GM12878 (cell line): ENCODE results near the gene DDX4. TPM values are rescaled to one million over a fixed set of nuclear protein-coding genes. Genes with fewer than 3 reads are reported as not detected.
A peak's percentile ranks its signal among the peaks of the same experiment; 100 is the strongest.

Experiments
- BCLAF1 ChIP-seq: fragments of 450-650 bp; IDR thresholded peaks from 2 replicates; pipeline ENCODE4 v1.6.1; 2017; ENCODE audit warnings: antibody characterized with exemption, mild to moderate bottlenecking, moderate library complexity
- CREB1 ChIP-seq: IDR thresholded peaks from 2 replicates; pipeline ENCODE4 v1.6.1; 2012; ENCODE audit warnings: low read depth, mild to moderate bottlenecking, inconsistent platforms
- E4F1 ChIP-seq: fragments of 450-650 bp; IDR thresholded peaks from 2 replicates; pipeline ENCODE4 v1.6.1; 2018; ENCODE audit warnings: borderline replicate concordance, mild to moderate bottlenecking; ENCODE audit not compliant: partially characterized antibody
- HDAC6 ChIP-seq: fragments of 200-600 bp; sonication (generic); IDR thresholded peaks from one replicate; pipeline ENCODE4 v1.8.0; 2017; ENCODE audit warnings: antibody characterized with exemption; ENCODE audit not compliant: unreplicated experiment
- LARP7 ChIP-seq: fragments of 450-650 bp; IDR thresholded peaks from 2 replicates; pipeline ENCODE4 v1.6.1; 2017; ENCODE audit warnings: mild to moderate bottlenecking
- MXI1 ChIP-seq: fragments of 150-350 bp; IDR thresholded peaks from 2 replicates; pipeline ENCODE4 v1.6.1; 2011; ENCODE audit warnings: low read depth, mild to moderate bottlenecking, inconsistent platforms, low read length, improper control_type of control experiment
- NFXL1 ChIP-seq: fragments of 450-650 bp; IDR thresholded peaks from 2 replicates; pipeline ENCODE4 v1.6.1; 2017; ENCODE audit warnings: antibody characterized with exemption, mild to moderate bottlenecking, borderline replicate concordance
- NR2C1 ChIP-seq: fragments of 450-650 bp; IDR thresholded peaks from 2 replicates; pipeline ENCODE4 v1.6.1; 2017; ENCODE audit warnings: antibody characterized with exemption, mild to moderate bottlenecking, moderate library complexity
- PKNOX1 ChIP-seq: fragments of 450-650 bp; IDR thresholded peaks from 2 replicates; pipeline ENCODE4 v1.6.1; 2016; ENCODE audit warnings: mild to moderate bottlenecking
- POLR2A ChIP-seq: IDR thresholded peaks from 2 replicates; pipeline ENCODE4 v1.6.1; 2011; ENCODE audit warnings: low read depth, mild to moderate bottlenecking, low read length
- RELA ChIP-seq: fragments of 450-650 bp; IDR thresholded peaks from 2 replicates; pipeline ENCODE4 v1.8.0; 2014; ENCODE audit warnings: borderline replicate concordance; ENCODE audit not compliant: partially characterized antibody
- RELB ChIP-seq: fragments of 450-650 bp; IDR thresholded peaks from 2 replicates; pipeline ENCODE4 v1.6.1; 2017; ENCODE audit warnings: low read depth, mild to moderate bottlenecking, moderate library complexity
- SIX5 ChIP-seq: IDR thresholded peaks from 2 replicates; pipeline ENCODE4 v1.6.1; 2011; ENCODE audit warnings: mild to moderate bottlenecking, low read depth, low read length, moderate library complexity; ENCODE audit not compliant: severe bottlenecking
- SPI1 ChIP-seq: IDR thresholded peaks from 2 replicates; pipeline ENCODE4 v1.6.1; 2011; ENCODE audit warnings: low read depth, mild to moderate bottlenecking, low read length, moderate library complexity, borderline replicate concordance; ENCODE audit not compliant: insufficient read depth
- SUZ12 ChIP-seq: fragments of 200-600 bp; sonication (generic); IDR thresholded peaks from one replicate; pipeline ENCODE4 v1.6.1; 2018; ENCODE audit warnings: antibody characterized with exemption, mild to moderate bottlenecking; ENCODE audit not compliant: unreplicated experiment
- TARDBP ChIP-seq: IDR thresholded peaks from 2 replicates; pipeline ENCODE4 v1.6.1; 2016; ENCODE audit warnings: borderline replicate concordance
- TCF7 ChIP-seq: IDR thresholded peaks from 2 replicates; pipeline ENCODE4 v1.6.1; 2014; ENCODE audit warnings: antibody characterized with exemption, borderline replicate concordance
- USF1 ChIP-seq: IDR thresholded peaks from 2 replicates; pipeline ENCODE4 v1.6.1; 2011; ENCODE audit warnings: borderline replicate concordance, low read depth, mild to moderate bottlenecking, moderate library complexity, mixed read lengths, low read length; ENCODE audit not compliant: insufficient read depth; ENCODE audit errors: extremely low read length
- ZNF207 ChIP-seq: fragments of 450-650 bp; IDR thresholded peaks from 2 replicates; pipeline ENCODE4 v1.6.1; 2014; ENCODE audit warnings: antibody characterized with exemption, mild to moderate bottlenecking, borderline replicate concordance
- ZNF622 ChIP-seq: fragments of 450-650 bp; IDR thresholded peaks from 2 replicates; pipeline ENCODE4 v1.6.1; 2017; ENCODE audit warnings: mild to moderate bottlenecking, inconsistent platforms
- polyA plus RNA-seq, 11 experiments: library from polyadenylated mRNA; depleted of rRNA in 4 of 11; unstranded in 6 of 11; stranded (reverse) in 5 of 11; fragments of >200 nt; fragmentation: Nextera tagmentation in 4 of 11; fragmentation: Illumina TruSeq in 1 of 11; extraction: Ambion mirVana in 4 of 11; extraction: Trizol in 1 of 11; gene quantifications; 1 replicate in 1 of 11; 2 replicates in 10 of 11; pipeline versions ENCODE4 v1.2.1 to v1.2.3, GENCODE V29; 2011 to 2016; ENCODE audit warnings: inconsistent platforms in 2 of 11, missing spikeins in 2 of 11, low read depth in 1 of 11
- total RNA-seq, 4 experiments: library from RNA; depleted of rRNA in 3 of 4; stranded (reverse); fragments of >200 nt in 3 of 4; fragmentation: Illumina TruSeq in 1 of 4; extraction: Trizol in 1 of 4; gene quantifications; 2 replicates each; pipeline versions ENCODE4 v1.2.1 to v1.2.3, GENCODE V29; 2013 to 2021

DDX4 gene
- total and polyA plus RNA-seq, 10 of the 15 experiments (the other 5 are each of a cell fraction or from before 2014, with no cell fraction given) = 0.05 to 0.36 (median 0.09) TPM; not detected in 4

GRCh38 chr5:55712023-55712859 lies 25.6 kb upstream of the DDX4 start, which contains the start of gene SLC38A9 (continued):
- TF ChIP-seq RELB (0 out of 2 replicates have a peak, but pooled peaks have one; percentile 45), CREB1 (peak; percentile 36; the same call in 1 of the 2 replicates), LARP7 (peak; percentile 56), MXI1 (peak; percentile 47; the same call in 1 of the 2 replicates), HDAC6 (no peak), SPI1 (peak; percentile 56; the same call in 1 of the 2 replicates), POLR2A (peak; percentile 80), TARDBP (peak; percentile 47; the same call in 1 of the 2 replicates), RELA (peak; percentile 35), NR2C1 (peak; percentile 34; the same call in 1 of the 2 replicates), SUZ12 (no peak), ZNF622 (no peak), NFXL1 (no peak), ZNF207 (peak; percentile 85; the same call in 1 of the 2 replicates), E4F1 (peak; percentile 81), BCLAF1 (no peak), SIX5 (peak; percentile 93), USF1 (peak; percentile 21), PKNOX1 (peak; percentile 95), TCF7 (no peak)
